ENCODE measurements around the gene KIF16B.

Gene KIF16B

GRCh38 chr20:16369441-16369840, 203.8 kb downstream of the KIF16B start:
- TF ChIP-seq POLR2AphosphoS5 (IDR thresholded peaks at IDR 0.05; ENCODE audit: low read depth, low read length) (no peak), TAF1 (IDR thresholded peaks at IDR 0.05; ENCODE audit: borderline replicate concordance, insufficient read depth, low read length) (no peak)

GRCh38 chr20:16368645-16369292, 204.5 kb downstream of the KIF16B start:
- TF ChIP-seq FOXP2 (optimal IDR thresholded peaks at IDR 0.05; ENCODE audit: borderline replicate concordance, extremely low read depth, extremely low read length, insufficient read depth) (no peak), TAF1 (IDR thresholded peaks at IDR 0.05; ENCODE audit: borderline replicate concordance, insufficient read depth, low read length) (no peak)

GRCh38 chr20:16367948-16368560, 205.2 kb downstream of the KIF16B start:
- no peak for TF ChIP-seq REST (IDR thresholded peaks at IDR 0.05; ENCODE audit: insufficient read depth in 1 of 2, low read depth in 2 of 2, low read length in 2 of 2)
- TF ChIP-seq FOXP2 (optimal IDR thresholded peaks at IDR 0.05; ENCODE audit: borderline replicate concordance, extremely low read depth, extremely low read length, insufficient read depth): no peak
- no peak for TF ChIP-seq SIN3A (IDR thresholded peaks at IDR 0.05; ENCODE audit: borderline replicate concordance, insufficient read depth, low read length)
- TF ChIP-seq TAF1 (IDR thresholded peaks at IDR 0.05; ENCODE audit: borderline replicate concordance, insufficient read depth, low read length): no peak
- no peak for TF ChIP-seq POLR2AphosphoS5 (IDR thresholded peaks at IDR 0.05; ENCODE audit: low read depth, low read length)

- TF ChIP-seq POLR2AphosphoS5 (IDR thresholded peaks at IDR 0.05; ENCODE audit: low read depth, low read length) (no peak), TAF1 (IDR thresholded peaks at IDR 0.05; ENCODE audit: borderline replicate concordance, insufficient read depth, low read length) (no peak), SIN3A (IDR thresholded peaks at IDR 0.05; ENCODE audit: borderline replicate concordance, insufficient read depth, low read length) (no peak), FOXP2 (optimal IDR thresholded peaks at IDR 0.05; ENCODE audit: borderline replicate concordance, extremely low read depth, extremely low read length, insufficient read depth) (no peak), REST (IDR thresholded peaks at IDR 0.05; ENCODE audit: insufficient read depth in 1 of 2, low read depth in 2 of 2, low read length in 2 of 2) (no peak)
These were observed 206.7 kb downstream of the KIF16B start for GRCh38 chr20:16366529-16366928.

- no peak for TF ChIP-seq SIN3A (IDR thresholded peaks at IDR 0.05; ENCODE audit: borderline replicate concordance, insufficient read depth, low read length)
- no peak for TF ChIP-seq FOXP2 (optimal IDR thresholded peaks at IDR 0.05; ENCODE audit: borderline replicate concordance, extremely low read depth, extremely low read length, insufficient read depth)
- TF ChIP-seq TAF1 (IDR thresholded peaks at IDR 0.05; ENCODE audit: borderline replicate concordance, insufficient read depth, low read length): no peak
- TF ChIP-seq POLR2AphosphoS5 (IDR thresholded peaks at IDR 0.05; ENCODE audit: low read depth, low read length): no peak
- no peak for TF ChIP-seq REST (IDR thresholded peaks at IDR 0.05; ENCODE audit: insufficient read depth in 1 of 2, low read depth in 2 of 2, low read length in 2 of 2)
These were observed 208.9 kb downstream of the KIF16B start for GRCh38 chr20:16364320-16364687.

GRCh38 chr20:16363506-16364319, 209.5 kb downstream of the KIF16B start:
- TF ChIP-seq REST (IDR thresholded peaks at IDR 0.05; ENCODE audit: insufficient read depth in 1 of 2, low read depth in 2 of 2, low read length in 2 of 2) (no peak), FOXP2 (optimal IDR thresholded peaks at IDR 0.05; ENCODE audit: borderline replicate concordance, extremely low read depth, extremely low read length, insufficient read depth) (no peak), SIN3A (IDR thresholded peaks at IDR 0.05; ENCODE audit: borderline replicate concordance, insufficient read depth, low read length) (no peak), TAF1 (IDR thresholded peaks at IDR 0.05; ENCODE audit: borderline replicate concordance, insufficient read depth, low read length) (no peak), POLR2AphosphoS5 (IDR thresholded peaks at IDR 0.05; ENCODE audit: low read depth, low read length) (no peak)
